C4-2B (cell line): ENCODE data around the gene TACSTD2.
"Not testable (repeated sequence)": the region's sequence is repeated elsewhere in the genome, so short reads cannot be mapped to it uniquely, and the experiment has no call there.

Experiments
- H3K27ac ChIP-seq: fragments of 450-650 bp; 2 replicates; pipeline ENCODE4 v1.5.1; 2017
- CTCF ChIP-seq: fragments of 450-650 bp; conservative IDR thresholded peaks from 2 replicates; pipeline ENCODE4 v1.5.1; 2017; ENCODE audit warnings: mild to moderate bottlenecking
- ZFX ChIP-seq: fragments of 450-650 bp; IDR thresholded peaks from 2 replicates; pipeline ENCODE4 v1.6.1; 2017

Gene TACSTD2

GRCh38 chr1:58561633-58562032 is 15.4 kb downstream of the TACSTD2 start:
- TF ChIP-seq CTCF (no peak), ZFX (no peak)
- H3K27ac ChIP-seq = no peak overlapping the region

GRCh38 chr1:58555393-58555792 is 21.7 kb downstream of the TACSTD2 start:
- TF ChIP-seq ZFX (no peak), CTCF (no peak)

GRCh38 chr1:58551186-58552140 is 25.6 kb downstream of the TACSTD2 start:
- TF ChIP-seq CTCF (no peak), ZFX (no peak)
- no peak overlapping the region for H3K27ac ChIP-seq

More at GRCh38 chr1:58555393-58555792, 21.7 kb downstream of the TACSTD2 start:
- no peak overlapping the region for H3K27ac ChIP-seq

GRCh38 chr1:58549291-58549690 is 27.8 kb downstream of the TACSTD2 start:
- H3K27ac ChIP-seq = not testable (repeated sequence)

DNA sequence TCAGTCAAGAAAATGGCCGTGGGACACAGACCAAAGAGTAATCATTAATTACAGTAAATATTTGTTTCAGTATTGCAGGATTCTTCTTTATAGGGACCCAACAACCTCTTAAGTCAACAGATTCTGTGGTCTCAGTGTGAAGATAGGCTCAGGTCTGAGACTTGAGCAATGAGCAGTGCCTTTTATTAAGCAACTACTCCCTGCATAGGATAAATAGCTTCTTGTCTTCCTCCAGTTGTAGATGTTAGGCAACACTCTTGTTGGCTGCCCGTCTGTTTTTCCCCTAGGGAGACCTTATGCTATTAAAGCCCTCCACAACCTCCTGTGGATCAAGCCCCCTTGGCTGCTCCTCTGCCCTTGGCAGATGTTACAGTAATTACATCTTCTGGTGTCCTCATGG is 28.7 kb downstream of the TACSTD2 start:
- no peak overlapping the region for H3K27ac ChIP-seq
- no peak for TF ChIP-seq ZFX
- TF ChIP-seq CTCF = no peak

GRCh38 chr1:58546520-58547308 is 30.3 kb downstream of the TACSTD2 start, which contains the start of gene OMA1:
Gene OMA1, minus strand, starts transcription at chr1:58546726. Its CDS starts 7,432 bp downstream, at chr1:58539294.
- peak within 1 kb of the TSS; percentile 94 for H3K27ac ChIP-seq
- TF ChIP-seq ZFX (no peak), CTCF (peak; percentile 99)

GRCh38 chr1:58545591-58546519 is 31.2 kb downstream of the TACSTD2 start:
- peak overlapping the region; percentile 94 for H3K27ac ChIP-seq
- TF ChIP-seq ZFX = no peak
- TF ChIP-seq CTCF = no peak
